Muscle layer of duodenum (tissue), 2 donors: ENCODE results near the gene ALLC.
"Not testable (repeated sequence)": the region's sequence is repeated elsewhere in the genome, so short reads cannot be mapped to it uniquely, and the experiment has no call there.

Experiments
- H3K27ac ChIP-seq: one replicate; pipeline ENCODE4 v1.7.0; 2013; ENCODE audit warnings: mild to moderate bottlenecking, low read length
- H3K27me3 ChIP-seq: one replicate; pipeline ENCODE4 v1.7.0; 2013; ENCODE audit warnings: low read depth, mild to moderate bottlenecking, control low read depth, low read length
- H3K36me3 ChIP-seq, 2 donors: one replicate each; pipeline ENCODE4 v1.7.0; 2013; ENCODE audit warnings: low read length in 2 of 2, control low read depth in 1 of 2, mild to moderate bottlenecking in 1 of 2; ENCODE audit not compliant: insufficient read depth in 2 of 2, control insufficient read depth in 1 of 2
- H3K4me1 ChIP-seq, 2 donors: one replicate each; pipeline ENCODE4 v1.7.0; 2013; ENCODE audit warnings: low read length in 2 of 2, mild to moderate bottlenecking in 2 of 2, control low read depth in 1 of 2, moderate library complexity in 1 of 2; ENCODE audit not compliant: insufficient read depth in 2 of 2, control insufficient read depth in 1 of 2
- H3K4me3 ChIP-seq, 2 donors: one replicate each; pipeline ENCODE4 v1.7.0; 2013; ENCODE audit warnings: low read length in 2 of 2, low read depth in 1 of 2, mild to moderate bottlenecking in 1 of 2
- H3K9me3 ChIP-seq, 2 donors: one replicate each; pipeline ENCODE4 v1.7.0; 2013; ENCODE audit warnings: low read length in 2 of 2, control low read depth in 1 of 2, mild to moderate bottlenecking in 1 of 2; ENCODE audit not compliant: control insufficient read depth in 1 of 2
- donor health status: healthy.

ALLC gene

GRCh38 chr2:3650140-3650920 lies 7.7 kb upstream of the ALLC start:
- Histone ChIP-seq H3K4me3 (no peak overlapping the region), H3K27ac (no peak overlapping the region), H3K9me3 (no peaks in the 10 kb centered on the region), H3K27me3 (no peaks in the 10 kb centered on the region), H3K36me3 (no peaks in the 10 kb centered on the region), H3K4me1 (peaks cover 4 to 12% of the 10 kb centered on the region in 2 donors)

- no peaks in the 10 kb centered on the region for H3K27me3 ChIP-seq
- peak overlapping the region; percentile 57 to 59 for H3K4me3 ChIP-seq
- peak overlapping the region; percentile 39 for H3K27ac ChIP-seq
- H3K4me1 ChIP-seq = peaks cover 4 to 12% of the 10 kb centered on the region in 2 donors
- no peaks in the 10 kb centered on the region for H3K9me3 ChIP-seq
- no peaks in the 10 kb centered on the region for H3K36me3 ChIP-seq
Observed at GRCh38 chr2:3651691-3652648, 6.0 kb upstream of the ALLC start.

GRCh38 chr2:3652896-3653625 lies 4.9 kb upstream of the ALLC start:
- no peaks in the 10 kb centered on the region for H3K36me3 ChIP-seq
- H3K9me3 ChIP-seq = no peaks in the 10 kb centered on the region
- no peaks in the 10 kb centered on the region for H3K27me3 ChIP-seq
- no peak overlapping the region for H3K27ac ChIP-seq
- H3K4me3 ChIP-seq = no peak overlapping the region
- peaks cover 4 to 12% of the 10 kb centered on the region in 2 donors for H3K4me1 ChIP-seq

DNA sequence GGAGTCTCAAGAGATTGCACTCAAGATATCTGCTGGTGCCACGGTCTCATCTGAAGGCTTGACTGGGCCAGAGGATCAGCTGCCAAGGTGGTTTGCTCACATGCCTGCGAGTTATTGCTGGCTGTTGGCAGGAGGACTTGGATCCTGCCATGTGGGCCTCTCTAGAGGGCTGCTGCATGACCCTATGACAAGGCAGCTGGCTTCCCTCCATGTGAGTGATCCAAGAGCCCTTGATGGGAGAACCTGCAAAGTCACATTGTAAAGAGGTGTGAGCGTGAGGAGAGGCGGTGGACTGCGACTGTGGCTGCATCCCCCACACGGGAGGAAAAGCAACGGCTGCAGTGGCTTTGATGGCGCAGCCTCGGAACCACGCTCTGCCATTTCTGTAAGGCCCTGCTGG lies 4.0 kb upstream of the ALLC start:
- no peak overlapping the region for H3K4me3 ChIP-seq
- H3K9me3 ChIP-seq = no peaks in the 10 kb centered on the region
- no peak overlapping the region for H3K27ac ChIP-seq
- H3K36me3 ChIP-seq = no peaks in the 10 kb centered on the region
- peaks cover 4 to 12% of the 10 kb centered on the region in 2 donors for H3K4me1 ChIP-seq
- no peaks in the 10 kb centered on the region for H3K27me3 ChIP-seq

DNA sequence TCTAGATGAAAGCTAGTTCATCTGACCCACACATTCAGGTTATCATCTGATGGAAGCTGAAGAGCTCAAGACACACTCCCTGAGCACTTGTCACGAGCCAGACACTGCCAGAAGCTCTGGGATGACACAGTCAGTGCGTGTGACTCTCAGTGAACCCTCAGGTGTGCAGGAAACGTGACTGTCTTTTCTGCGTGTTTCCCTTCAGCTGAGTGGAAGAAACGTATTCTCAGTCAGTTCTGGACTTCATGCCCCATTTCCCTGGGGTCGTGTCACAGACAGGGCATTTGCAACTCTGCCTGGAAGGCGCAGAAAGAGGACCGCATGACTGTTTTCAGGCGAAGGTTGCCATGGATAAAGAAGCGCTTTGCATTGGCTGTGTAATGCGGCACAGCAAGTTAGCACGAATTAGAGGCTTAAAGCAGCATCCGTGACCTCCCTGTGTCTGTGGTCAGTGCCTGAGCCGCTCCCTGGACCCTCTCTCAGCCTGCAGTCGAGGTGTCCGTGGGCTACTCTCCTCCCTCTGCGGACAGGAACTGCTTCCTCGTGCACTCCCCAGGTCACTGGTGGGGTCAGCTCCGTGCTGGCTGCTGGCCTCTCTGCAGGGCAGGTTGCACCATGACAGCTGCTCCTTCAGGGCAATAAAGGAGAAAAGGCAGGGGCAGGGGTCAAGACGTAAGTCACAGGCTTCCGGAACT lies 3.3 kb upstream of the ALLC start:
- Histone ChIP-seq H3K36me3 (no peaks in the 10 kb centered on the region), H3K4me1 (peaks cover 4 to 12% of the 10 kb centered on the region in 2 donors), H3K27ac (no peak overlapping the region), H3K9me3 (no peaks in the 10 kb centered on the region), H3K4me3 (no peak overlapping the region), H3K27me3 (no peaks in the 10 kb centered on the region)

DNA sequence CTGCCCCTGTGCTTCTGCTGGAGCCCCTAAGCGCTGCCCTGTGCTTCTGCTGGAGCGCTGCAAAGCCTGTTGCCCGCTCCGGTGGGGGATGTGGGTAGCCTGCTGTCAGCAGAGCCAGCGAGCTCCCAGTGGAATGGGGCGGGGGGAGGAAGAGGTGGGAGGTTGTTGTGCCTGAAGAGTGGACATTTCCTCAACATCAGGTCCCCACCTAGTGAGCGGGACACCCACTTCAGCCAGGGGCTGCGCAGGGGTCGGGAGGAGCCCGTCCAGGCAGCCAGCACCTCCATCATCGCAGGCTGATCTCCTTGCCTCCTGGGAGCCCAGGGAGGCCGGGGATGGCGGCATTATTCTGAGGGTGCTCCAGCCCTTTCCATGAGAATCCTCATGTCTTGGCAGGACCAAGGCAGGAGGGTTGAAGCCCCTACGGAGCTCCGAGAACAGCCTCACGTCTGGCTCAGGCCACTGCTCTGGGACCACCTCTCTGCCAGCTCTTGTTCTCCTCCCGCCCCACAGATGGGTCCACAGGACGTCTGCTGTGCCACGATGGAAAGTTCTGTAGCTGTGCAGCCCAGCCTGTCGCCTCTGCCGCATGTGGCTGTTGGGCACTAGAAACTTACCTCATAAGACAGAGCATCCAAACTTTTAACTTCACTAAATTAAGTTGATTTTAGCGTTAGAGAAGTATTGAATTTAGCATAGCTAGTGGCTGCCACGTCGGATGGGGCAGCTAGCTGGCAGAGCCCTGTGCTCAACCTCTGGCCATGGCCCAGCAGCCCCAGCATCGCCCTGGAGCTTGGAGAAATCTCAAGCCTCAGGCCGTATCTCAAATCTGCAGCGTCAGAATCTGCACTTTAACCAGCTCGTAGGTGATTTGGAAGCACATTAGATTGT lies 1.9 kb upstream of the ALLC start:
- H3K27ac ChIP-seq = no peak overlapping the region
- no peak overlapping the region for H3K4me3 ChIP-seq
- no peaks in the 10 kb centered on the region for H3K9me3 ChIP-seq
- no peaks in the 10 kb centered on the region for H3K27me3 ChIP-seq
- H3K36me3 ChIP-seq = no peaks in the 10 kb centered on the region
- H3K4me1 ChIP-seq = peaks cover 4% of the 10 kb centered on the region in 2 donors

GRCh38 chr2:3656762-3657721 lies 958 bp upstream of the ALLC start:
- H3K36me3 ChIP-seq = no peaks in the 10 kb centered on the region
- H3K4me3 ChIP-seq = no peak overlapping the region

DNA sequence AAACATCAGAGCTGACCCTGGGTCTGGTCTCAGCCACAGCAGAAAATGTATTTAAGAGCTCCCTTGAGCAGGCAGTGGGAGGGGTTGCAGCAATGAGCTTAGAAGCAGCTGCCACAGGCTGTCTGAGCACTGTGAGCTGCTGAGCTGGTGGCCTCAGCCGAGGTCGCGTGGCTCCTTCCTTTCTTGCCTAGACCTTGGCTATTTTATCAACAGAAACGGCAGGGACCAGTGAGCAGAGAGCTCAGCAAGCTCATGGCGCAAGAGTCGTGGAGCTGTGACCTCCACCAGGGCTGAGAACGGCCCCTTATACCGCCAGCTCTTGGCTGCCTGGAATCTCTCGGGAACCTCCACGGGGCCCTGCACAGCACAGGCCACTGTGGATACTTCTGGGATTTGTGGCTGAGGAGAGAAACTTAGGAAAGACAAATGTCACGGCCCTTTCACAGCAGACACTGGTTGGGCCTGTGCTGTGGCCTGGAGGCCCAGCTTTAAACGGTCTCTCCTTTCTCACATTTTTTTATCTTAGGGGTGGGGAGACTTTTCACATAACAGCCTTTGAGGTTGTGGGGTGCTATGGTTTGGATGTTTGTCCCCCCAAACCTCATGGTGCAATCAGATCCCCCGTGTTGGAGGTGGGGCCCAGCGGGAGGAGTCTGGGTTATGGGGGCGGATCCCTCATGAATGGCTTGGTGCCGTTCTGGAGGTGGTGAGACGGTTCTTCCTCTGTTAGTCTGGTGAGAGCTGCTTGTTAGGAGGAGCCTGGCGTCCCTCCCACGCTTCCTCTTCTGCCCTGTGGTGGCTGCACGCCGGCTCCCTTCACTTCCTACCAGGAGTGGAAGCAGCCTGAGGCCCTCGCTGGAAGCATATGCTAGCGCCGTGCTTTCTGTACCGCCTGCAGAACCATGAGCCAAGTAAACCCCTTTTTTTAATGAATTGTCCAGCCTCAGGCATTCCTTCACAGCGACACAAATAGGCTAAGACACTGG lies 1.7 kb downstream of the ALLC start:
- no peaks in the 10 kb centered on the region for H3K9me3 ChIP-seq
- no peaks in the 10 kb centered on the region for H3K4me1 ChIP-seq
- H3K4me3 ChIP-seq = no peak overlapping the region
- no peaks in the 10 kb centered on the region for H3K27me3 ChIP-seq
- no peaks in the 10 kb centered on the region for H3K36me3 ChIP-seq
- H3K27ac ChIP-seq = no peak overlapping the region

More at GRCh38 chr2:3656762-3657721, 958 bp upstream of the ALLC start:
- H3K9me3 ChIP-seq = no peaks in the 10 kb centered on the region
- H3K27ac ChIP-seq = no peak overlapping the region
- H3K4me1 ChIP-seq = peaks cover 0 to 2% of the 10 kb centered on the region in 2 donors
- H3K27me3 ChIP-seq = no peaks in the 10 kb centered on the region

GRCh38 chr2:3660640-3661039 lies 2.6 kb downstream of the ALLC start:
- not testable (repeated sequence) for H3K27me3 ChIP-seq, H3K36me3 ChIP-seq, H3K4me3 ChIP-seq, H3K4me1 ChIP-seq, H3K9me3 ChIP-seq, H3K27ac ChIP-seq
